Muscle of leg (tissue), 11 donors: Measurements from ENCODE around the gene CRELD1. TPM values are rescaled to one million over a fixed set of nuclear protein-coding genes. Genes with fewer than 3 reads are reported as not detected.

ENCODE experiments used
- DNase-seq: peaks from one replicate; pipeline ENCODE4 v3.0.0; 2013
- H3K27ac ChIP-seq: one replicate; pipeline ENCODE4 v1.5.1; 2013; ENCODE audit warnings: mild to moderate bottlenecking, low read length, control low read depth
- H3K27me3 ChIP-seq: one replicate; pipeline ENCODE4 v1.6.1; 2013; ENCODE audit warnings: low read length; ENCODE audit not compliant: control insufficient read depth, insufficient read depth
- H3K36me3 ChIP-seq: one replicate; pipeline ENCODE4 v1.6.1; 2013; ENCODE audit warnings: low read length; ENCODE audit not compliant: control insufficient read depth, insufficient read depth
- H3K4me1 ChIP-seq: one replicate; pipeline ENCODE4 v1.6.1; 2013; ENCODE audit warnings: low read length; ENCODE audit not compliant: control insufficient read depth, insufficient read depth
- H3K4me3 ChIP-seq: one replicate; pipeline ENCODE4 v1.5.1; 2013; ENCODE audit warnings: low read length, control low read depth
- H3K9me3 ChIP-seq: replicated peaks from 2 replicates; pipeline ENCODE4 v1.6.1; 2013; ENCODE audit warnings: low read depth, low read length; ENCODE audit not compliant: control insufficient read depth
- WGBS: methylation state at CpG from one replicate; pipeline ENCODE4 v1.1.5; 2013; ENCODE audit warnings: missing lambda C conversion rate; ENCODE audit not compliant: insufficient coverage; 5-methylcytosine and 5-hydroxymethylcytosine counted together
- polyA plus RNA-seq, 8 donors: library from polyadenylated mRNA; unstranded; fragments of 120-200 nt; gene quantifications; one replicate each; pipeline versions ENCODE4 v1.2.1 to v1.2.3, GENCODE V29; 2013; ENCODE audit warnings: inconsistent platforms in 1 of 8, low replicate concordance in 1 of 8; ENCODE audit not compliant: insufficient read length in 8 of 8, insufficient read depth in 1 of 8
- total RNA-seq: library from RNA; stranded (reverse); fragments of 120-200 nt; gene quantifications from one replicate; pipeline ENCODE4 v1.2.4, GENCODE V29; 2013

The CRELD1 gene
- total and polyA plus RNA-seq, 9 donors, result 22.5 to 42.4 (median 31.9) TPM

DNA sequence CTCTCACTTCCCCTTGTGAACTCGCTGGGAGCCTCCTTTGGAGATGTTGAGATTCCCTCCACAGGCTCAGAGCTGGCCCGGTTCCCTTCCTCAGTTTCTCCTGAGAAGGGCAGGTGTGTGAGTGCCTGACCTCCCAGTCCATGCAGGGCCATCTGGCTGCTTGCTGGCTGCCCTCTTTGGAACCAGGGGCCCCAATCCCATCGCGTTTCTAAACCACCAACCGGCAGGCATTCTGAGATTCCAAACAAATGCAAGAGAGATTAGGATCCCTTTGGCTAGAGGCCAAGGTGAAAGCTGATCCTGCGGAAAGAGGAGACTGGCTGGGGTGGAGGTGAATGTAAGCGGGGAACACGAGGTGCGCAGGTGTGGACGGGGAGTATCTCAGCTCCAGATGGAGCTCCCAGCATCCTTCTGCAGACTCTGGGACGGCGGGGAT lies 21.5 kb downstream of the CRELD1 start:
- Histone ChIP-seq H3K27me3 (no peaks in the 10 kb centered on the region), H3K4me3 (no peak overlapping the region), H3K9me3 (no peaks in the 10 kb centered on the region), H3K4me1 (peaks cover 14% of the 10 kb centered on the region), H3K36me3 (peaks cover 2% of the 10 kb centered on the region), H3K27ac (no peak overlapping the region)
- no peak for DNase-seq
- WGBS, result 23% methylated on average over 5 of the region's 12 CpGs

GRCh38 chr3:9955611-9956352 lies 22.1 kb downstream of the CRELD1 start:
- Histone ChIP-seq H3K9me3 (no peaks in the 10 kb centered on the region), H3K4me3 (no peak overlapping the region), H3K4me1 (peaks cover 14% of the 10 kb centered on the region), H3K36me3 (peaks cover under 1% of the 10 kb centered on the region), H3K27ac (no peak overlapping the region), H3K27me3 (no peaks in the 10 kb centered on the region)
- WGBS, result 84% methylated on average over 2 of the region's 5 CpGs
- no peak for DNase-seq

DNA sequence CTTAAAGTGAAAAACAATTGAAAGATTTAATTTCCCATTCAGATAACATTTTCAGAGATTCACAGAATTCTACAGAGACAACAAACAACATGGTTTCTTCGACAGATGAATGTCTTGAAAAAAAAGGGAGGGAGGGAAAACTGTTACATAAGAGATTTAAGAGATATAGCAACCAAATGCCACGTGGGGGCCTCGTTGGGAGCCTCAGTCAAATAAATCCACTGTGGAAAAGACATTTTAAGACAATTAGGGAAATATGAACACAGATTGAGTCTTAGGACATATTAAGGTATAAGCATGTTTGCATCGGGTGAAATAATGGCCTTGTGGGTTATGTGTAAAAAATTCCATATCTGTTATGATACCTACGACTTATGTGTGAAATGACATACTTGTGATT lies 23.6 kb downstream of the CRELD1 start:
- Histone ChIP-seq H3K9me3 (no peaks in the 10 kb centered on the region), H3K36me3 (peaks cover 8% of the 10 kb centered on the region), H3K4me1 (peaks cover 3% of the 10 kb centered on the region), H3K27me3 (no peaks in the 10 kb centered on the region), H3K4me3 (no peak overlapping the region), H3K27ac (no peak overlapping the region)
- DNase-seq, result no peak
- 0% methylated on average over 2 of the region's 5 CpGs for WGBS

GRCh38 chr3:9965200-9965875 lies 31.7 kb downstream of the CRELD1 start:
- H3K4me1 ChIP-seq, result no peaks in the 10 kb centered on the region
- no peaks in the 10 kb centered on the region for H3K27me3 ChIP-seq
- H3K9me3 ChIP-seq, result no peaks in the 10 kb centered on the region
- H3K4me3 ChIP-seq, result no peak overlapping the region
- no peak overlapping the region for H3K27ac ChIP-seq
- H3K36me3 ChIP-seq, result peaks cover 44% of the 10 kb centered on the region
- WGBS, result no CpG with 5 or more reads among the region's 6 CpGs
- no peak for DNase-seq

GRCh38 chr3:9966841-9967240 lies 33.2 kb downstream of the CRELD1 start:
- H3K4me3 ChIP-seq, result no peak overlapping the region
- 100% methylated on average over 1 of the region's 2 CpGs for WGBS
- no peaks in the 10 kb centered on the region for H3K4me1 ChIP-seq
- no peak overlapping the region for H3K27ac ChIP-seq
- DNase-seq, result no peak
- H3K9me3 ChIP-seq, result no peaks in the 10 kb centered on the region
- H3K36me3 ChIP-seq, result peaks cover 52% of the 10 kb centered on the region
- H3K27me3 ChIP-seq, result no peaks in the 10 kb centered on the region

GRCh38 chr3:9969632-9970019 lies 36.0 kb downstream of the CRELD1 start:
- no peak overlapping the region for H3K27ac ChIP-seq
- peaks cover 52% of the 10 kb centered on the region for H3K36me3 ChIP-seq
- H3K27me3 ChIP-seq, result no peaks in the 10 kb centered on the region

GRCh38 chr3:9970020-9970652 lies 36.5 kb downstream of the CRELD1 start:
- Histone ChIP-seq H3K4me1 (no peaks in the 10 kb centered on the region), H3K9me3 (no peaks in the 10 kb centered on the region), H3K4me3 (no peak overlapping the region), H3K27ac (no peak overlapping the region), H3K36me3 (peaks cover 55% of the 10 kb centered on the region), H3K27me3 (no peaks in the 10 kb centered on the region)
- DNase-seq, result no peak
- WGBS, result no CpG with 5 or more reads among the region's 3 CpGs

More at GRCh38 chr3:9969632-9970019, 36.0 kb downstream of the CRELD1 start:
- H3K9me3 ChIP-seq, result no peaks in the 10 kb centered on the region
- no peaks in the 10 kb centered on the region for H3K4me1 ChIP-seq
- WGBS, result 95% methylated on average over 4 of the region's 4 CpGs
- DNase-seq, result no peak
- no peak overlapping the region for H3K4me3 ChIP-seq

DNA sequence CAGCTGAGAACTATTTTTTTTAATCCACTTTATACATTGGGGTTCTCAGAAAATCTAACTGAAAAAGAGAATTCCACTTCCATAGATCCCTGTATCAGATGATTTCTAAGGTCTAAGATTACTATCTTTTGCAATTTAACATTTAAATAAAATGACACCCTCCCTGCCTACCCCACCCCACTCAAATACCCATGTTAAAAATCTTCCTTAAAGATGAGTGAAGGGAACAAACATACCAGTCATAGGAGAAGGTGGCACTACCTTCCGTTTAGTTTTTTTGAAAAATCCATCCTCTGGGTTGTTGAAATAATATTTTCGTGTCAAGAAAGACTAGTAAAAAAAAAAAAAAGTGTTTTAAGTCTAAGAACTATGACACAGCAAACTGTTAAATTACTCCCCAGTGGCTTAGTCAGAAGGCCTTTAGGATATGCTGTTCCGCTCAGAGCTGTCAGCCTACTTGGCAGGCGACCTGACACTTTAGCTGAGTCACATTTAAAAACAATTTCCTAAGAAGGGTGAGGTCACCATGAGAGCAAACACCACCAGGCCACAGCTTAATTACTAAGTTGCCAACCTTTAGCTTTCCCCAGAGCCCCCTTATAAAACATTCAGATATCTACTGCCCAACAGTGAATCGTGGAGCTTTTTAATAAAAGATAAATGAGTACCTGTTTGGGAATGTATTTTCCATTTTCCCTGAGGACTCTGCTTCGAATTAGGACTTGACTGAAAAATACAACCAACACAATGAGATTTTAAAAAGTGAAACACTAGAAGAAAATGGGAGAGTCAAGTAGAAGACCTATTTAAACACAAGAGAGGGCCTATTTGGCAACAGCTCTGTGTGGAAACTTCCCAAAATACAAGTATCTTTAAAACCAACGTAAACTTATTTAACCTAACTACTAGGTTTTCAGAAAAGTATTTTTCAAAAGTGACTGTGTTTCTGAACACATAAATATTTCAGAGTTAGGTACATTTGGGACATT lies 43.4 kb downstream of the CRELD1 start:
- Histone ChIP-seq H3K27ac (no peak overlapping the region), H3K4me3 (no peak overlapping the region), H3K4me1 (no peaks in the 10 kb centered on the region), H3K9me3 (no peaks in the 10 kb centered on the region), H3K27me3 (no peaks in the 10 kb centered on the region), H3K36me3 (peaks cover 41% of the 10 kb centered on the region)
- 83% methylated on average over 2 of the region's 7 CpGs for WGBS
- DNase-seq, result peak; percentile 57

- Histone ChIP-seq H3K4me3 (no peak overlapping the region), H3K9me3 (no peaks in the 10 kb centered on the region), H3K4me1 (no peaks in the 10 kb centered on the region), H3K36me3 (peaks cover 33% of the 10 kb centered on the region), H3K27ac (no peak overlapping the region), H3K27me3 (no peaks in the 10 kb centered on the region)
- no peak for DNase-seq
- WGBS, result 82% methylated on average over 4 of the region's 8 CpGs
Measured at GRCh38 chr3:9978710-9979305, 45.2 kb downstream of the CRELD1 start.
